ENCODE results near the gene LGSN.

LGSN gene

GRCh38 chr6:63322981-63323380, 3.2 kb upstream of the LGSN start:
- no peak overlapping the region for H3K18ac ChIP-seq (ENCODE audit: low read length)
- H2AFZ ChIP-seq (ENCODE audit: low read length) = no peak overlapping the region
- no peaks in the 10 kb centered on the region for H3K36me3 ChIP-seq (replicated peaks in 1 of 2; ENCODE audit: control insufficient read depth in 2 of 2, insufficient read depth in 2 of 2, low read length in 2 of 2)
- H2BK12ac ChIP-seq (ENCODE audit: low read length) = no peak overlapping the region
- H3K4ac ChIP-seq (ENCODE audit: low read length) = no peak overlapping the region
- H3K9ac ChIP-seq (ENCODE audit: low read depth, low read length, poor library complexity) = no peak overlapping the region
- H3K14ac ChIP-seq (ENCODE audit: low read length) = no peak overlapping the region
- no peaks in the 10 kb centered on the region for H3K4me1 ChIP-seq (ENCODE audit: control insufficient read depth in 2 of 2, insufficient read depth in 1 of 2, low read depth in 1 of 2, low read length in 2 of 2)
- no peak overlapping the region for H4K8ac ChIP-seq (ENCODE audit: low read depth, low read length)
- DNase-seq (ENCODE audit: low spot score) = no peak
- H2AK5ac ChIP-seq (ENCODE audit: low read depth, low read length) = no peak overlapping the region
- no peak overlapping the region for H3K23ac ChIP-seq (ENCODE audit: low read depth, low read length, poor library complexity)
- no peak overlapping the region for H3K4me2 ChIP-seq (ENCODE audit: insufficient read depth, low read length, poor library complexity, severe bottlenecking)
- no peaks in the 10 kb centered on the region for H3K79me1 ChIP-seq (ENCODE audit: low read depth, low read length)
- no peak overlapping the region for H2BK15ac ChIP-seq (ENCODE audit: low read length)
- no peaks in the 10 kb centered on the region for H3K9me3 ChIP-seq (replicated peaks in 1 of 2; ENCODE audit: control insufficient read depth in 2 of 2, insufficient read depth in 1 of 2, low read depth in 1 of 2, low read length in 2 of 2)
- H4K91ac ChIP-seq (ENCODE audit: low read depth, low read length, poor library complexity) = no peak overlapping the region
- no peak overlapping the region for H2BK120ac ChIP-seq (ENCODE audit: low read depth, low read length)
- H3K27me3 ChIP-seq (ENCODE audit: control insufficient read depth in 3 of 3, insufficient read depth in 3 of 3, low read depth in 1 of 3, low read length in 3 of 3) = no peaks in the 10 kb centered on the region
- no peak overlapping the region for H3K27ac ChIP-seq (replicated peaks; ENCODE audit: low read length)
- no CpG with 5 or more reads among the region's 1 CpG for WGBS, 2 donors (ENCODE audit: extremely low coverage in 2 of 2, insufficient read length in 2 of 2, insufficient replicate concordance in 1 of 2)
- H2BK5ac ChIP-seq (ENCODE audit: low read length) = no peak overlapping the region
- H3K4me3 ChIP-seq (ENCODE audit: low read length in 2 of 2) = no peak overlapping the region

GRCh38 chr6:63321821-63322220, 2.0 kb upstream of the LGSN start:
- Histone ChIP-seq H3K4me3 (ENCODE audit: low read length in 2 of 2) (no peak overlapping the region), H4K8ac (ENCODE audit: low read depth, low read length) (no peak overlapping the region), H2BK5ac (ENCODE audit: low read length) (no peak overlapping the region), H3K23ac (ENCODE audit: low read depth, low read length, poor library complexity) (no peak overlapping the region), H3K79me1 (ENCODE audit: low read depth, low read length) (no peaks in the 10 kb centered on the region), H3K27ac (replicated peaks; ENCODE audit: low read length) (no peak overlapping the region), H2BK15ac (ENCODE audit: low read length) (no peak overlapping the region), H3K36me3 (replicated peaks in 1 of 2; ENCODE audit: control insufficient read depth in 2 of 2, insufficient read depth in 2 of 2, low read length in 2 of 2) (no peaks in the 10 kb centered on the region), H2AK5ac (ENCODE audit: low read depth, low read length) (no peak overlapping the region), H2AFZ (ENCODE audit: low read length) (no peak overlapping the region), H2BK120ac (ENCODE audit: low read depth, low read length) (no peak overlapping the region), H3K9me3 (replicated peaks in 1 of 2; ENCODE audit: control insufficient read depth in 2 of 2, insufficient read depth in 1 of 2, low read depth in 1 of 2, low read length in 2 of 2) (no peaks in the 10 kb centered on the region), H4K91ac (ENCODE audit: low read depth, low read length, poor library complexity) (no peak overlapping the region), H3K4me1 (ENCODE audit: control insufficient read depth in 2 of 2, insufficient read depth in 1 of 2, low read depth in 1 of 2, low read length in 2 of 2) (peaks cover 0 to 2% of the 10 kb centered on the region in 2 donors), H3K4me2 (ENCODE audit: insufficient read depth, low read length, poor library complexity, severe bottlenecking) (no peak overlapping the region), H3K18ac (ENCODE audit: low read length) (no peak overlapping the region), H3K14ac (ENCODE audit: low read length) (no peak overlapping the region), H2BK12ac (ENCODE audit: low read length) (no peak overlapping the region), H3K27me3 (ENCODE audit: control insufficient read depth in 3 of 3, insufficient read depth in 3 of 3, low read depth in 1 of 3, low read length in 3 of 3) (no peaks in the 10 kb centered on the region), H3K4ac (ENCODE audit: low read length) (no peak overlapping the region), H3K9ac (ENCODE audit: low read depth, low read length, poor library complexity) (no peak overlapping the region)
- DNase-seq (ENCODE audit: low spot score) = no peak
- WGBS, 2 donors (ENCODE audit: extremely low coverage in 2 of 2, insufficient read length in 2 of 2, insufficient replicate concordance in 1 of 2) = no CpG with 5 or more reads among the region's 1 CpG

GRCh38 chr6:63317641-63318040, 2.1 kb downstream of the LGSN start:
- Histone ChIP-seq H3K9ac (ENCODE audit: low read depth, low read length, poor library complexity) (no peak overlapping the region), H2BK12ac (ENCODE audit: low read length) (no peak overlapping the region), H3K23ac (ENCODE audit: low read depth, low read length, poor library complexity) (no peak overlapping the region), H3K4ac (ENCODE audit: low read length) (no peak overlapping the region), H3K9me3 (replicated peaks in 1 of 2; ENCODE audit: control insufficient read depth in 2 of 2, insufficient read depth in 1 of 2, low read depth in 1 of 2, low read length in 2 of 2) (no peaks in the 10 kb centered on the region), H2BK120ac (ENCODE audit: low read depth, low read length) (no peak overlapping the region), H3K4me2 (ENCODE audit: insufficient read depth, low read length, poor library complexity, severe bottlenecking) (no peak overlapping the region), H3K4me1 (ENCODE audit: control insufficient read depth in 2 of 2, insufficient read depth in 1 of 2, low read depth in 1 of 2, low read length in 2 of 2) (peaks cover 0 to 2% of the 10 kb centered on the region in 2 donors), H3K79me1 (ENCODE audit: low read depth, low read length) (no peaks in the 10 kb centered on the region), H3K27me3 (ENCODE audit: control insufficient read depth in 3 of 3, insufficient read depth in 3 of 3, low read depth in 1 of 3, low read length in 3 of 3) (no peaks in the 10 kb centered on the region), H4K91ac (ENCODE audit: low read depth, low read length, poor library complexity) (no peak overlapping the region), H3K27ac (replicated peaks; ENCODE audit: low read length) (no peak overlapping the region), H2BK5ac (ENCODE audit: low read length) (no peak overlapping the region), H2BK15ac (ENCODE audit: low read length) (no peak overlapping the region), H3K36me3 (replicated peaks in 1 of 2; ENCODE audit: control insufficient read depth in 2 of 2, insufficient read depth in 2 of 2, low read length in 2 of 2) (no peaks in the 10 kb centered on the region), H3K14ac (ENCODE audit: low read length) (no peak overlapping the region), H3K4me3 (ENCODE audit: low read length in 2 of 2) (no peak overlapping the region), H4K8ac (ENCODE audit: low read depth, low read length) (no peak overlapping the region), H2AK5ac (ENCODE audit: low read depth, low read length) (no peak overlapping the region), H2AFZ (ENCODE audit: low read length) (no peak overlapping the region), H3K18ac (ENCODE audit: low read length) (no peak overlapping the region)
- no peak for DNase-seq (ENCODE audit: low spot score)
- no CpG with 5 or more reads among the region's 1 CpG for WGBS, 2 donors (ENCODE audit: extremely low coverage in 2 of 2, insufficient read length in 2 of 2, insufficient replicate concordance in 1 of 2)

GRCh38 chr6:63316113-63316512, 3.7 kb downstream of the LGSN start:
- H3K27me3 ChIP-seq (ENCODE audit: control insufficient read depth in 3 of 3, insufficient read depth in 3 of 3, low read depth in 1 of 3, low read length in 3 of 3) = no peaks in the 10 kb centered on the region
- H3K4me1 ChIP-seq (ENCODE audit: control insufficient read depth in 2 of 2, insufficient read depth in 1 of 2, low read depth in 1 of 2, low read length in 2 of 2) = peaks cover 0 to 2% of the 10 kb centered on the region in 2 donors
- H3K23ac ChIP-seq (ENCODE audit: low read depth, low read length, poor library complexity) = no peak overlapping the region
- no peak overlapping the region for H3K14ac ChIP-seq (ENCODE audit: low read length)
- no peaks in the 10 kb centered on the region for H3K9me3 ChIP-seq (replicated peaks in 1 of 2; ENCODE audit: control insufficient read depth in 2 of 2, insufficient read depth in 1 of 2, low read depth in 1 of 2, low read length in 2 of 2)
- H3K9ac ChIP-seq (ENCODE audit: low read depth, low read length, poor library complexity) = no peak overlapping the region
- H3K4me2 ChIP-seq (ENCODE audit: insufficient read depth, low read length, poor library complexity, severe bottlenecking) = no peak overlapping the region
- H2BK120ac ChIP-seq (ENCODE audit: low read depth, low read length) = no peak overlapping the region
- no peak overlapping the region for H3K4me3 ChIP-seq (ENCODE audit: low read length in 2 of 2)
- H2BK5ac ChIP-seq (ENCODE audit: low read length) = no peak overlapping the region
- H3K79me1 ChIP-seq (ENCODE audit: low read depth, low read length) = no peaks in the 10 kb centered on the region
- H3K18ac ChIP-seq (ENCODE audit: low read length) = no peak overlapping the region
- H3K36me3 ChIP-seq (replicated peaks in 1 of 2; ENCODE audit: control insufficient read depth in 2 of 2, insufficient read depth in 2 of 2, low read length in 2 of 2) = no peaks in the 10 kb centered on the region
- no peak overlapping the region for H4K8ac ChIP-seq (ENCODE audit: low read depth, low read length)
- H3K4ac ChIP-seq (ENCODE audit: low read length) = no peak overlapping the region
- H2BK15ac ChIP-seq (ENCODE audit: low read length) = no peak overlapping the region
- DNase-seq (ENCODE audit: low spot score) = no peak
- no peak overlapping the region for H2BK12ac ChIP-seq (ENCODE audit: low read length)
- WGBS, 2 donors (ENCODE audit: extremely low coverage in 2 of 2, insufficient read length in 2 of 2, insufficient replicate concordance in 1 of 2) = no CpG with 5 or more reads among the region's 3 CpGs
- H2AK5ac ChIP-seq (ENCODE audit: low read depth, low read length) = no peak overlapping the region
- H3K27ac ChIP-seq (replicated peaks; ENCODE audit: low read length) = no peak overlapping the region
- no peak overlapping the region for H2AFZ ChIP-seq (ENCODE audit: low read length)
- H4K91ac ChIP-seq (ENCODE audit: low read depth, low read length, poor library complexity) = no peak overlapping the region

Measured in neuronal stem cell (in vitro differentiated cells).